Panc1 (cell line): Measurements from ENCODE around the gene PDPN. TPM values are rescaled to one million over a fixed set of nuclear protein-coding genes. Genes with fewer than 3 reads are reported as not detected.

Experiments
- ATAC-seq: fragments of 200-7000 bp; cut with Tn5 transposase; 2 replicates; pipeline ENCODE4 v1.9.1; 2020; ENCODE audit warnings: mild to moderate bottlenecking, moderate library complexity
- BruUV-seq: library from RNA; stranded (reverse); fragments of 400-500 nt; replicated peaks from 2 replicates; lab custom pipeline; 2021; lab: Mats Ljungman, UMichigan
- CTCF ChIA-PET: fragments of 300-600 bp; sonication (Branson Sonifier 250); formaldehyde crosslinking; loops from one replicate; lab custom pipeline; 2022; ENCODE audit warnings: antibody characterized with exemption; lab: Charles Lee
- POLR2A ChIA-PET: fragments of 300-600 bp; sonication (Branson Sonifier 250); formaldehyde crosslinking; loops from one replicate; lab custom pipeline; 2022; ENCODE audit warnings: antibody characterized with exemption; lab: Charles Lee
- DNase-seq: peaks from one replicate; pipeline ENCODE4 v3.0.0-alpha.2; 2010; ENCODE audit warnings: low read depth, low spot score
- H3K27ac ChIP-seq: 2 replicates; pipeline ENCODE4 v1.5.1; 2011; ENCODE audit warnings: mild to moderate bottlenecking, low read length, inconsistent platforms
- H3K27me3 ChIP-seq: fragments of 200-500 bp; sonication (Bioruptor generic); 2 replicates; pipeline ENCODE4 v1.6.0; 2014; ENCODE audit warnings: low read length, inconsistent platforms; ENCODE audit not compliant: control insufficient read depth, insufficient read depth
- H3K36me3 ChIP-seq: fragments of 200-500 bp; sonication (Bioruptor generic); 2 replicates; pipeline ENCODE4 v1.5.1; 2014; ENCODE audit warnings: inconsistent platforms, mild to moderate bottlenecking, low read length, moderate library complexity; ENCODE audit not compliant: control insufficient read depth, insufficient read depth
- H3K4me1 ChIP-seq: 2 replicates; pipeline ENCODE4 v1.5.1; 2011; ENCODE audit warnings: inconsistent platforms, mild to moderate bottlenecking, low read length, moderate library complexity; ENCODE audit not compliant: control insufficient read depth, insufficient read depth
- H3K4me3 ChIP-seq, 2 experiments: 2 replicates each; pipeline ENCODE4 v1.5.1; 2011 to 2012; ENCODE audit warnings: low read depth in 2 of 2, low read length in 2 of 2, mild to moderate bottlenecking in 2 of 2, inconsistent platforms in 1 of 2, moderate library complexity in 1 of 2
- H3K9me3 ChIP-seq: fragments of 200-500 bp; sonication (Bioruptor generic); 2 replicates; pipeline ENCODE4 v1.5.1; 2014; ENCODE audit warnings: low read depth, mild to moderate bottlenecking, inconsistent platforms, low read length, moderate library complexity; ENCODE audit not compliant: control insufficient read depth, insufficient read depth
- POLR2AphosphoS5 ChIP-seq: IDR thresholded peaks from 2 replicates; pipeline ENCODE4 v1.6.1; 2012; ENCODE audit warnings: mild to moderate bottlenecking, low read depth, low read length, moderate library complexity
- SIN3A ChIP-seq: IDR thresholded peaks from 2 replicates; pipeline ENCODE4 v1.6.1; 2012; ENCODE audit warnings: low read depth, mild to moderate bottlenecking, low read length, moderate library complexity, borderline replicate concordance; ENCODE audit not compliant: insufficient read depth
- TCF7L2 ChIP-seq: IDR thresholded peaks from 2 replicates; pipeline ENCODE4 v1.6.1; 2011; ENCODE audit warnings: mild to moderate bottlenecking, low read depth, low read length, inconsistent platforms
- in situ Hi-C: cut with HindIII; loops from 2 replicates; pipeline ENCODE4 v1.10.0; 2016; ENCODE audit warnings: low sequenced_read_pairs, low pct_unique_long_range_greater_than_20kb
- intact Hi-C: fragments of 100-400 bp; cut with micrococcal nuclease; formaldehyde crosslinking; loops from one replicate; pipeline ENCODE4 v1.10.0; 2022; ENCODE audit not compliant: unreplicated experiment
- total RNA-seq: library from RNA; stranded (reverse); gene quantifications from one replicate; pipeline ENCODE4 v1.2.1, GENCODE V29; 2021; ENCODE audit not compliant: unreplicated experiment
- TF ChIP-seq, protein P1 (sequence below): fragments of 450-650 bp; IDR thresholded peaks from 2 replicates; pipeline ENCODE4 v1.5.1; 2017; ENCODE audit warnings: mild to moderate bottlenecking
- TF ChIP-seq, protein P2 (sequence below), 2 experiments: IDR thresholded peaks; 2 replicates each; pipeline ENCODE4 v1.6.1; 2011 to 2012; ENCODE audit warnings: low read depth in 2 of 2, control low read depth in 1 of 2, low read length in 1 of 2, mild to moderate bottlenecking in 1 of 2, moderate library complexity in 1 of 2; ENCODE audit not compliant: insufficient read depth in 1 of 2

Gene PDPN
- total RNA-seq, 1 experiment from 2014 or later: 0.28 TPM

DNA sequence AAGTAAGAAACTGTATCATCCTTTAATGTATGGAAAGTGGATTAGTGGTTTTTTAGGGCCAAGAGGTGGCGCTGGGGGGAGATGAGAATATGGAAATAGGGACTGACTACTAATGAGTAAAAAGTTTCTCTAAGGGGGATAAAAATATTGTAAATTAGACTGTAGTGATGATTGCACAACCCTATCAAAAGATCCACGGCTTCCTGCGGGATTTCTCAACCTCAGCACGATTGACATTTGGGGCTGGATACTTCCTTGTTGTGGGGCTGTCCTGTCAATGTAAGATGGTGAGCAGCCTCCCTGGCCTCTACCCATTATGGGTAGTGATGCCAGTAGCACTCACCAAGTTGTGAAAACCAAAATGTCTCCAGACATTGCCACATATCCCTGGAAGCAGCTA lies 80.3 kb downstream of the PDPN start:
- intact Hi-C loops (loop anchor here (10.0 kb wide), 1 partner anchor 141 kb away; no protein-coding TSS in a partner anchor), in situ Hi-C loops (no loop called here)
- no peak for ATAC-seq
- Histone ChIP-seq H3K27ac (no peak overlapping the region), H3K27me3 (no peaks in the 10 kb centered on the region), H3K4me3 (no peak overlapping the region), H3K4me1 (no peaks in the 10 kb centered on the region), H3K9me3 (no peaks in the 10 kb centered on the region), H3K36me3 (no peaks in the 10 kb centered on the region)
- BruUV-seq: no TSS peak
- ChIA-PET CTCF (interaction anchor here (0.7 kb wide), 1 partner anchor 250 kb away, joined by 3 read pairs; no protein-coding TSS in a partner anchor), POLR2A (no interaction called here)
- TF ChIP-seq, protein P1, sequence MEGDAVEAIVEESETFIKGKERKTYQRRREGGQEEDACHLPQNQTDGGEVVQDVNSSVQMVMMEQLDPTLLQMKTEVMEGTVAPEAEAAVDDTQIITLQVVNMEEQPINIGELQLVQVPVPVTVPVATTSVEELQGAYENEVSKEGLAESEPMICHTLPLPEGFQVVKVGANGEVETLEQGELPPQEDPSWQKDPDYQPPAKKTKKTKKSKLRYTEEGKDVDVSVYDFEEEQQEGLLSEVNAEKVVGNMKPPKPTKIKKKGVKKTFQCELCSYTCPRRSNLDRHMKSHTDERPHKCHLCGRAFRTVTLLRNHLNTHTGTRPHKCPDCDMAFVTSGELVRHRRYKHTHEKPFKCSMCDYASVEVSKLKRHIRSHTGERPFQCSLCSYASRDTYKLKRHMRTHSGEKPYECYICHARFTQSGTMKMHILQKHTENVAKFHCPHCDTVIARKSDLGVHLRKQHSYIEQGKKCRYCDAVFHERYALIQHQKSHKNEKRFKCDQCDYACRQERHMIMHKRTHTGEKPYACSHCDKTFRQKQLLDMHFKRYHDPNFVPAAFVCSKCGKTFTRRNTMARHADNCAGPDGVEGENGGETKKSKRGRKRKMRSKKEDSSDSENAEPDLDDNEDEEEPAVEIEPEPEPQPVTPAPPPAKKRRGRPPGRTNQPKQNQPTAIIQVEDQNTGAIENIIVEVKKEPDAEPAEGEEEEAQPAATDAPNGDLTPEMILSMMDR: peak; percentile 19; the same call in 1 of the 2 replicates
- TF ChIP-seq TCF7L2: no peak
- DNase-seq: no peak

DNA sequence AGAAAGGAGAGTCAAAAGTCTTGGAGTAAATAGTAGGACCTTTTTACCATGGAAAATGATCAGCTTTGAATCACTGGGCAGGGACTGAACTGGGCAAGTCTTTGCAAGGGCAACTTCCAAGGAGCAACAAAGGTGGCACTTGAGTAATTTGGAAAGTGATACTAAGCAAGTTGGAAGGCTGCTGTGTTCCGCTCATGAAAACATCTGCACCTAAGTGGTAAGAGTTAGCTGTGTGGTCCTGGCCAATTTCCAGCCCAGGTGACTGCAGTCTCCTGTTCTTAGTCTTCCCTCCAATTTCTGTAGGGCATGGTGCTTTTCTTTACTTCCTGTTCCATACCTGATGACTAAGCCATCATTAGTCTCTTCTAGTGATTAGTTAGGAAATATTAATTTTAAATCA lies 80.8 kb downstream of the PDPN start:
- no peak overlapping the region for H3K4me3 ChIP-seq
- ATAC-seq (no peak), DNase-seq (no peak)
- intact Hi-C loops: loop anchor here (10.0 kb wide), 1 partner anchor 140 kb away; no protein-coding TSS in a partner anchor
- no peaks in the 10 kb centered on the region for H3K36me3 ChIP-seq
- no TSS peak for BruUV-seq
- POLR2A ChIA-PET: no interaction called here
- no peaks in the 10 kb centered on the region for H3K4me1 ChIP-seq
- no peaks in the 10 kb centered on the region for H3K9me3 ChIP-seq
- H3K27me3 ChIP-seq: no peaks in the 10 kb centered on the region
- H3K27ac ChIP-seq: no peak overlapping the region
- in situ Hi-C loops: no loop called here
- CTCF ChIA-PET: interaction anchor here (0.7 kb wide), 1 partner anchor 249 kb away, joined by 3 read pairs; no protein-coding TSS in a partner anchor
- no peak for TF ChIP-seq SIN3A
- TF ChIP-seq, protein P2, sequence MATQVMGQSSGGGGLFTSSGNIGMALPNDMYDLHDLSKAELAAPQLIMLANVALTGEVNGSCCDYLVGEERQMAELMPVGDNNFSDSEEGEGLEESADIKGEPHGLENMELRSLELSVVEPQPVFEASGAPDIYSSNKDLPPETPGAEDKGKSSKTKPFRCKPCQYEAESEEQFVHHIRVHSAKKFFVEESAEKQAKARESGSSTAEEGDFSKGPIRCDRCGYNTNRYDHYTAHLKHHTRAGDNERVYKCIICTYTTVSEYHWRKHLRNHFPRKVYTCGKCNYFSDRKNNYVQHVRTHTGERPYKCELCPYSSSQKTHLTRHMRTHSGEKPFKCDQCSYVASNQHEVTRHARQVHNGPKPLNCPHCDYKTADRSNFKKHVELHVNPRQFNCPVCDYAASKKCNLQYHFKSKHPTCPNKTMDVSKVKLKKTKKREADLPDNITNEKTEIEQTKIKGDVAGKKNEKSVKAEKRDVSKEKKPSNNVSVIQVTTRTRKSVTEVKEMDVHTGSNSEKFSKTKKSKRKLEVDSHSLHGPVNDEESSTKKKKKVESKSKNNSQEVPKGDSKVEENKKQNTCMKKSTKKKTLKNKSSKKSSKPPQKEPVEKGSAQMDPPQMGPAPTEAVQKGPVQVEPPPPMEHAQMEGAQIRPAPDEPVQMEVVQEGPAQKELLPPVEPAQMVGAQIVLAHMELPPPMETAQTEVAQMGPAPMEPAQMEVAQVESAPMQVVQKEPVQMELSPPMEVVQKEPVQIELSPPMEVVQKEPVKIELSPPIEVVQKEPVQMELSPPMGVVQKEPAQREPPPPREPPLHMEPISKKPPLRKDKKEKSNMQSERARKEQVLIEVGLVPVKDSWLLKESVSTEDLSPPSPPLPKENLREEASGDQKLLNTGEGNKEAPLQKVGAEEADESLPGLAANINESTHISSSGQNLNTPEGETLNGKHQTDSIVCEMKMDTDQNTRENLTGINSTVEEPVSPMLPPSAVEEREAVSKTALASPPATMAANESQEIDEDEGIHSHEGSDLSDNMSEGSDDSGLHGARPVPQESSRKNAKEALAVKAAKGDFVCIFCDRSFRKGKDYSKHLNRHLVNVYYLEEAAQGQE (IDR thresholded peaks at IDR 0.05; ENCODE audit: insufficient read depth in 1 of 2, low read depth in 2 of 2, low read length in 1 of 2): no peak
- TF ChIP-seq, protein P1: no peak
- TF ChIP-seq TCF7L2: no peak
- TF ChIP-seq POLR2AphosphoS5: no peak
